Testis (tissue), 2 donors: Measurements from ENCODE around the gene AJM1.

Experiments used
- POLR2A ChIP-seq: fragments of 450-650 bp; IDR thresholded peaks from one replicate; pipeline ENCODE4 v1.6.1; 2017; ENCODE audit warnings: antibody characterized with exemption, mild to moderate bottlenecking, moderate library complexity
- TF ChIP-seq, protein P1 (sequence below), 3 experiments: fragments of 450-650 bp in 2 of 3; fragments of 200-600 bp in 1 of 3; sonication (generic) in 1 of 3; IDR thresholded peaks; one replicate each; pipeline ENCODE4 v1.5.1; 2016 to 2019; ENCODE audit warnings: antibody characterized with exemption in 3 of 3, mild to moderate bottlenecking in 2 of 3, moderate library complexity in 1 of 3

DNA sequence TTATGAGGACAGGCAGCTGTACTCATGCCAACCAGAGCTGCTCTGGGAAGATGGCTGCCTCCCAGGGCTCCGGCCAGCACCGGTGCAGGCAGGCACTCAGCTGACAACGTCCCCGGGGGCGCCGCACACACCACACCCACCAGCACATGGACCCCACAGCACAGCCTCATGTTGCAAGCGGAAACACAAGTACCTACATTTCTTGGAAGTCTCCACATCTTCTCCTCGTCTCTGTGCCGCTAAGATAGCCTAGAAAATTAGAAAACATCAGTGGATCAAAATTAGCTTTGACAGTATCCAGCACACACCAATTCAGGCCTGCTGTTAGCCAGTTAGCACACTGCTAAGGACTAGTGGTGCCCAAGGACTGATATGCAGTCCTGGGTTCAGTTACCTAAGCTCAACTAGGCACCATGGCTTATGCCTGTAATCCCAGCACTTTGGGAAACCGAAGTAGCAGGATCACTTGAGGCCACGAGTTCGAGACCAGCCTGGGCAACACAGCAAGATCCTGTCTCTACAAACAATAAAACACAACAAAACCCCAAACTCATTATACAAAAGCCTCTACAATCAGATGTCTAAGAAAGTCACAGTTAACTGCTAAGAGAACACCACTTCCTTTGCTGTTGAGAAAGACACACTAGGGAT is 21.5 kb downstream of the AJM1 start:
- TF ChIP-seq, protein P1, sequence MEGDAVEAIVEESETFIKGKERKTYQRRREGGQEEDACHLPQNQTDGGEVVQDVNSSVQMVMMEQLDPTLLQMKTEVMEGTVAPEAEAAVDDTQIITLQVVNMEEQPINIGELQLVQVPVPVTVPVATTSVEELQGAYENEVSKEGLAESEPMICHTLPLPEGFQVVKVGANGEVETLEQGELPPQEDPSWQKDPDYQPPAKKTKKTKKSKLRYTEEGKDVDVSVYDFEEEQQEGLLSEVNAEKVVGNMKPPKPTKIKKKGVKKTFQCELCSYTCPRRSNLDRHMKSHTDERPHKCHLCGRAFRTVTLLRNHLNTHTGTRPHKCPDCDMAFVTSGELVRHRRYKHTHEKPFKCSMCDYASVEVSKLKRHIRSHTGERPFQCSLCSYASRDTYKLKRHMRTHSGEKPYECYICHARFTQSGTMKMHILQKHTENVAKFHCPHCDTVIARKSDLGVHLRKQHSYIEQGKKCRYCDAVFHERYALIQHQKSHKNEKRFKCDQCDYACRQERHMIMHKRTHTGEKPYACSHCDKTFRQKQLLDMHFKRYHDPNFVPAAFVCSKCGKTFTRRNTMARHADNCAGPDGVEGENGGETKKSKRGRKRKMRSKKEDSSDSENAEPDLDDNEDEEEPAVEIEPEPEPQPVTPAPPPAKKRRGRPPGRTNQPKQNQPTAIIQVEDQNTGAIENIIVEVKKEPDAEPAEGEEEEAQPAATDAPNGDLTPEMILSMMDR (IDR thresholded peaks at IDR 0.05) = no peak
- no peak for TF ChIP-seq POLR2A
